HG03571 (cell line): ENCODE results near the gene SATB1.
A peak's percentile ranks its signal among the peaks of the same experiment; 100 is the strongest.
"Not testable (repeated sequence)": the region's sequence is repeated elsewhere in the genome, so short reads cannot be mapped to it uniquely, and the experiment has no call there.

Experiments
- ATAC-seq: cut with Tn5 transposase; IDR thresholded peaks from one replicate; pipeline ENCODE4 v1.9.1; 2021; ENCODE audit not compliant: unreplicated experiment

Gene SATB1

DNA sequence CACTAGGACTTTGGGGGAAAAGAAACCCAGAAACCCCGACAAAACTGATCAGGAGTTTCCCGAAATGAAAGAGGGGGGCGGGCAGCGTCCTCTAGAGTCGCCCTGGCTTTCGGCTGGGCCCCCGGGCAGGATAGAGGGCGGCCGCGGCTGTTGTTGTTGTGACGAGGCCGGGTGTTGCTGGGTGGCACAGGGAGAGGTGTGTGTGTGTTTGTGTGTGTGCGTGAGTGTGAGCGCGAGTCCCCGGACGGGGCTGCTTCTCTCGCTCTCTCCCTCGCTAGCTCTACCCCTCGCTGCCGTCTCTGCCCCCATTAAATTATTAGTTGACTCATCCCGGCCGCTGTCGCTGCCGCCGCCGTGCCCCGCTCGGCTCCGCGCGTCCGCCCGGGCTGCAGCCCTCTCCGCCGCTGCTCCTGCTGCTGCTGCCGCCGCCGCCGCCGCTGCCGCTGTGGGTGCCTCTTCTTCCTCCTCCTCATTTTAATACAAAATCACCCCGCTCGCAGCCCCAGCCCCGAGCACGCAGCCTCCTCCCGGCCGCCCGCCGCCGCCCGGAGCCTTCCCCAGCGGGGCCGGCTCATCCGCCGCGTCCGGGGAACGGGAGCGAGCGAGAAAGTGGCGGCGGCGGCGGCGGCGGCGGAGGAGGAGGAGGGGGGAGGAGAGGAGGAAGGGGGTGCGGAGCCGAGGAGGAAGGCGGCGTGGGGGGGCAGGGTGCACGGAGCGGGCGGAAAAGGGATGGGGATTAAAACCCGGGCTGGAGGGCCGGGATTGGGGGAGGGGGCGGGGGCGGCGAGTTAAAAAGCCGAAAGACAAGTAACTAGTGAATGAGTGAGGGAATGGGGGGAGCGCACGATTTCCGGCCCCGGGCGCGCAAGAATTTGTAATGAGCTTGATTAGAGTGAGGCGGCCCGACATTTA, at the start of gene SATB1:
SATB1 (minus strand) TSS at position 611 of the 912 bp plus-strand sequence. CDS start 4,372 bp downstream, outside the sequence.
- ATAC-seq, result peak; percentile 63

DNA sequence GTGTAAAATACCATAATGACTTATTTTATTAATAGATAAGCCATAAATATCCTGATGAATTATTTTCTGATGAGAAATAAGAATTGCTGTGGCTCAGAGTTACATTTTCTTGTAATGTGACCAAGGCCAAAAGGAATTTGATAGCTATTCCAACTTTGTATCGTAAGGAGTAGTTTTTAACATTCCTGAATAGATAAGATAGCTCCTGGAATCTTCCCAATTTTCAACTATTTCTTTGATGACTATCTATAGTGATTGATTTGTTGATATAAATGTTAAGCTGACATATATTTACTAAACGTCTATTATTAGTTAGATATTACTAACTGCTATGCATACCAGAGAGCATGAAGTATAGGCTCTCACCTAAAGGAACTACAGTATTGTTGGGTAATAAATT, 49.1 kb upstream of the SATB1 start:
- no peak for ATAC-seq

- ATAC-seq, result no peak
Measured at GRCh38 chr3:18469775-18470174, 44.6 kb upstream of the SATB1 start.

GRCh38 chr3:18466136-18466535, 41.0 kb upstream of the SATB1 start:
- no peak for ATAC-seq

GRCh38 chr3:18454766-18455165, 29.6 kb upstream of the SATB1 start:
- no peak for ATAC-seq

GRCh38 chr3:18449618-18450017, 24.5 kb upstream of the SATB1 start:
- ATAC-seq, result not testable (repeated sequence)

- no peak for ATAC-seq
Measured at GRCh38 chr3:18447720-18448119, 22.6 kb upstream of the SATB1 start.

GRCh38 chr3:18446149-18446825, 21.1 kb upstream of the SATB1 start:
- no peak for ATAC-seq

DNA sequence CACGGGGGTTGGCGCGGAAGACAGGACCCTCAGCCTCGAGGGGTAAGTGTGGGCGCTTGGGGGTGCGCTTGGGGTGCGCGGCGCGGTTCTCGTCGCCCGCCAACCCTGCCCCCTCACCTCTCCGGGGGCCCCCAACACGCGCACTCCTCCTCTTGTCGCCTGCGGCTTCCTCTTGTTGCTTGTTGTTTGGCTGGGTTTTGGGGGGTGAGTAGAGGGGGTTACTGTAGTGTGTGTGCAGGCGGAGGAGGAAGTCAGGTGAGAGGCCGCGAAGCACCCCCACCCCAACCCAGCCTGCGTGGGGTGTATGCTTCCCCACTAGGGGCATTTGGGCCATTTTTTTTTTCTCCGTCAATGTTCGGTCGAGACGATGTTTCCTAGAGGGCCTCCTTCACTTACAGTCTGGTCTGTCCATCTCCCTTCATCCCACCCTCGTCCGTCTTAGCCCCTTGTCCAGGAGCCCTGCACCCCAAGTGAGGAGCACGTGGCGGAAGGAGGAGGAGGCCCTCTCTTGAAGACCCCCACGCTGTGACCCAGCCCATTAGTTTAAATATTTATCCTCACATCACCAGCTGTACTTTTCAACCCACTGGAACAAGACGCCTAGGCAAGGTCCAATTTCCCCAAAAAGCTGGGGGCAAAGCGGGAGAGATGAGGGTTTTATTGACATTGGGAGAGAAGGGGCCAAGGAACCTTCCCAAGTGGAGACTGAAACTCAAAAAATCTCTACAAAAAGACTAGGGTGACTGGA, 20.4 kb upstream of the SATB1 start:
- no peak for ATAC-seq

- ATAC-seq, result peak; percentile 95
Measured at GRCh38 chr3:18444595-18445400, 19.7 kb upstream of the SATB1 start.

- ATAC-seq, result no peak
Measured at GRCh38 chr3:18443665-18444594, 18.8 kb upstream of the SATB1 start.

DNA sequence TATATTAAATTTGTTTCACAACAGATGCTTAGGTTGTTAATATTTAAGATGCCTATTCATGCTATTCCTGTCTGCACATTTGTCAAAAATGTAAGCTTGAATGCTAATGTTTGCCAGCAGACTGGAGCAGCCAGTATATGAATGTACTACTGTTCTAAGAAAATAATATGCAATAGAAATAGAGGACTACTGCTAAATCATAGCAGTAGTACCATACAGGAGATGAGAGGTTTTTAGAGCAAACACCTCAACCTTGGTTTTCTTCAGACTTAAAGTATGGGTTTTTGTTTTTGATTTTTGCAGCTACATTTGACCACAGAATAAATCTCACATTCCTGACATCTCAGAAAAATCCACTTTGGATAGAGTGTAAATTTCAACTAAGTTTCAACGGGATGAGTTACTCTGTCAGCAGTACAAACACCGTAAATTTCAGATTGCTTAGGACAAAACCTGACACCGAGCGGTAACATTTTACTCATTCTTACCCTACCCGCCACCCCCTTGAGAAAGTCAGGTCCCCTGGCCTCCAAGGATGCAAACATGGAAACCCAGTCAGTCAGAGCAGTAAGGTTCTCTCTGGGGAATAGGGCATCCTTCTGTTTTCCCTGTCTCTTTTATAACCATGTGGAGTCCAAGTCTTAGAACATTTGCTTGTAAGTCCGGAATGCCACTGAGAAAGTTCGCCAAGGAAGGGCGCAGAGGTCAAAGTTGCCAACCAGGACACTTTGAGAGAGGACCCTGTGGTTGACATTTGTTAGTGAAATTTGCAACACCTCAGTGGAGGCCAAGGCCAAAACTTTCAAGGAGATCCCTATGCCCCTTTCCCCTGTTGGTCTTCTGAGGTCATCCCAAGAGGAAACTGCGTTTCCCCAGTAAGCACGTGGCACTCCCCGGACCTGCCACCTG, 17.9 kb upstream of the SATB1 start:
- ATAC-seq, result no peak

DNA sequence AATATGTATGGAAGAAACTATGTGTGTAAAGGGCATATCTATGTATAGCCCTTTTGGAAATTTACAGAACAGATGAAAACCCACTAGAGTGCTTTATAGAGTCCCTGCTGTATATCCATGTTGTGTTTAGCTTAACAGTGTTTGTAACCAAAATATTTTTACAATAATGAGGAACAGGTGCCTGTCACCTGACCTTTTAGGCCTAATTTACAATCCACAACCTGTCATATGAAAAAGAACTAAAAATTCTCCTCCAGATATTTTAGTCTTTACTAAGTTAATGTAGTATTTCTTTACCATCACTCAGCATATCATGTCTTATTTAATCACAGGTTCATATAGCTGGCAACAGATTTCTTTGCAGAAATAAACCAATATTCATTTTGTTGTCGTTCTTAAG, 16.4 kb upstream of the SATB1 start:
- ATAC-seq, result no peak

DNA sequence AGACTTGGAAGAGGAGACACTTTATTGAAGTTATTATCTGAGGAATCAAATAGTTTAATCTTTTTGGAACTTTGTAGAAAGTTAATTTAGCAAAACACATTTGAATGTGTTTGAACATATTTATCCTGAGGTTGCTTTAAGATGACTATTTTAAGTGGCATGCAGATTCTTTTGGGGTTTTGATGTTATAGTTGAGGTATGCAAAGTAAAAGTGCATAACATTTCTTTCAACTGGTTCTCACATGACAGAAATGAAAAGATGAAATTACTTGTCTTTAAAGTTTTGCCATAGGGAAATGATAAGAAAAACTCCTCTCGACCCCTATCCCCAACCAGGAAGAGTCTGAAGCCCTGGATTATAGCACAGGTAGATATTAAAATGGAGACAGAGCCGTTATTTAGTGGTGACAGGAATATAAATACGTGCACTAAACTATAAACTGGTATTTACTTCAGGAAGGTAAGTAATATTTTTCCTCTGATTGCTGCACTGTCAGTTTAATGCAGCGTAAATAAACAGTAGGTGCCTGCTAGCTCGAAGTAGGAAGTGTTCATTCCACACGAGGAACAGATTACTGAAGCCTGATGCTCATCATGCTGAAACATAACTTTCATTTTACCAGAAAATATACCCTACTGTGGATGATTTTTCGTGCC, 15.1 kb upstream of the SATB1 start:
- no peak for ATAC-seq

DNA sequence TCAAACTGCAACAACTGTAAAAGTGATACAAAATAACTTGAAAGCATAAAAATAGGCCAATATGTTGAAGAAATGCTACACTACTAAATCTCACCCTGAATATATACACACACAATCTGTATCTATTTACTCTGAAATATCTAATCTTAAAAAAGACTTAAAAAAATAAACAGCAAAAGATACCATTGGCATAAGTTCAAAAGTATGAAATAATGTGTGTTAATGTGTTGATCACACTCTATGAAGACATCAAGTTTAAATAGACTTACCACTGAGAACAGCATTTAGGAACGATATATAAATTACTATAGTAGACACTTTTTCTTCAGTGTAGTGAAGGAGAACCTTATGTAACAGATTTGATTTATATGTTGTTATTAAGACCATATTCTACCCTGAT, 14.1 kb upstream of the SATB1 start:
- no peak for ATAC-seq

GRCh38 chr3:18438586-18438985, 13.4 kb upstream of the SATB1 start:
- ATAC-seq, result no peak

GRCh38 chr3:18436213-18436612, 11.1 kb upstream of the SATB1 start:
- ATAC-seq, result no peak

GRCh38 chr3:18434711-18435110, 9.6 kb upstream of the SATB1 start:
- ATAC-seq, result no peak
